GM21786 (cell line): ENCODE measurements around the gene PSMB8.

Experiments
- ATAC-seq: cut with Tn5 transposase; IDR thresholded peaks from one replicate; pipeline ENCODE4 v1.9.1; 2021; ENCODE audit not compliant: unreplicated experiment

Gene PSMB8

DNA sequence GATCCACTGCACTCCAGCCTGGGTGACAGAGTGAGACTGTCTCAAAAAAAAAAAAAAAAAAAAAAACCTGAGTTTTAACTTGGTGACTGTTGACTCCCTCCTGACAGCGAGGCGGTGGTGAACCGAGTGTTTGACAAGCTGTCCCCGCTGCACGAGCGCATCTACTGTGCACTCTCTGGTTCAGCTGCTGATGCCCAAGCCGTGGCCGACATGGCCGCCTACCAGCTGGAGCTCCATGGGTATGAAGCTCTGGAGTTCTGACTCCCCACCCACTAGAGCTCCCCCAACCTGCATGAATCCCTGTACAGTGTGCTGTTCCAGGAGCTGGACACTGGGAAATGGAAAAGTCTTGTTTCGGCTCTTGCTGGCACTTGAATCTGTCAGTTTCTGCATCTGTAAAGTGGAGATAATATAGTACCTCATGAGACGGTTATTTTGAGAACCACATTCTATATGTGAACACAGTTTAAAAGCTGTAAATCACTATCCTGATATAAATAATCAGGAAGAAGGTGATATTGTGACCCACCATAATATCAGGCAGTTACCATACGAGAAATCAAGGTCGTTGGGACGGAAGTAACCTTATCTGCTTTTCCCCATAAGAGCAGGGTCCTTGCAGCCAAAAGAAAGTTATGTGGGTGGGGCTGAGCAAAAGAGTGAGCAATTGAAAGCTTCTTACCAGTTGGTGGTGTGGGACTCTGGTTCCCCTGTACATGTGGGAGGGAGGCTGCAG is 13.5 kb upstream of the PSMB8 start:
- ATAC-seq: no peak

DNA sequence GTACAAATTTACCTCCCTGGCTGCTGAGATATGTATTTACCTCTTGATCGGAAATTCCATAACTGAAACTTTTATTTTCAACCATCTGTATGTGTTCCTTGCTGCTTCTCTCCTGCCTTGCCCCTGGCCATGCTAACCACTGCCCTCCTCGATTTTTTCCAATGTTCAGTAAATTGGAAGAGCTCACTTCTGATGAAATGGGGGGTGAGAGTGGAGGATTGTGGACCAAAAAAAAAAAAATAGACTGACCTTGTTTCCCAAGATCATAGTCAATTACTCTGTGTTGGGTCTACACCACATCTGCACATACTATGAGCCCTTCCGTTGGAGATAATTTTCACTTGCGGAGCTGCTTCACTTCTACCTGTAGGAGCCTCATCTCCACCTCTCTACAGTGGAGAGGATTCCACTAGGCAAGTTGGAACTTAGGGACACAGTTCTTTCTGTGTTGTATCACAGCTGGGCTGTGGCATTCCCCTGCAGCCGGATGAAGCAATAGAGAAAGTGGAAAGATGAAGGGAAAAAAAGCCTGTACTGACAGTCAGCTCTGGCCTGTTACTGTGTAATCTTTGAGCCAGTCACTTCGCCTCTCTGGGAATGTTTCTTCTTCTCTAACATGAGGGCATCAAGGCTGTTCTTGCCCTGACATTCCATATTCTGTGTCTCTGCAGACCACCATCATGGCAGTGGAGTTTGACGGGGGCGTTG is 11.8 kb upstream of the PSMB8 start:
- no peak for ATAC-seq

DNA sequence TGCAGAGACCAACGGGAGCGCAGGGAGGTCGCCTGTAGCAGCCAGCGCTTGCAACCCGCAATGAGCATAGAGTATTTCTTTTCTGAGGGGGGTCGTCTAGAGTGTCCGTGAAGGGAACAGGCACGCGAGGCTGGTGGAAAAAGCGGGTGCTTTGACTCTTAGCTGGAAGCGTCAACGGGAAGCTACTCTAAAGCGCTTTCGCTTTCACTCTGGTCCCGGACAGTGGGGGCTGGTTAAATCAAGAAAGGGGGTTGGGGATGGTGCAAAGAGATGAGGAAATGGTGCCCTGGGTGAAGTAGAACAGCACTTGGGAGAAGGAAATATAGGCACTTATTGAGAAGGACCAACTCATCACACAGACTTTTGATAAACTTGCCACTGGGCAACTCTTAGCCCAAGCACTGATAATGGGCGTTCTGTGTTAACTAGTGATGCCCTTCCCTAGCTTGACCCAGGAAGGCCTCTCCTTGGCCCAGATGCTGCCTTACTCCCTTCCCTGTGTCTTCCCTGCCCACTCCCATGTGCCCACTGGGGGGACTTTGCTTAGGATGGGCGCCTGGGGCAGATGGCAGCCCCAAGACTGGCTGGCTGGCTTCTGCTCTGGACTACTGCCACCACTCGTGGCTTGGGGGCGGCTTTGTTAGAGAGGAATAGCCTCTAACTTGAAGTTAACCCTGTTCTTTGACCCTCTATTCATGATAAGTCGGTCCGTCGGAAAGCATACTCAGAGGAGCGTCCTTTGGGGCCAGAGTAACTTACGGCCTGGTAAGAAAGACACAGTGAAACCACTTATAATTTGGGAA is 10.7 kb upstream of the PSMB8 start:
- peak; percentile 1 for ATAC-seq

DNA sequence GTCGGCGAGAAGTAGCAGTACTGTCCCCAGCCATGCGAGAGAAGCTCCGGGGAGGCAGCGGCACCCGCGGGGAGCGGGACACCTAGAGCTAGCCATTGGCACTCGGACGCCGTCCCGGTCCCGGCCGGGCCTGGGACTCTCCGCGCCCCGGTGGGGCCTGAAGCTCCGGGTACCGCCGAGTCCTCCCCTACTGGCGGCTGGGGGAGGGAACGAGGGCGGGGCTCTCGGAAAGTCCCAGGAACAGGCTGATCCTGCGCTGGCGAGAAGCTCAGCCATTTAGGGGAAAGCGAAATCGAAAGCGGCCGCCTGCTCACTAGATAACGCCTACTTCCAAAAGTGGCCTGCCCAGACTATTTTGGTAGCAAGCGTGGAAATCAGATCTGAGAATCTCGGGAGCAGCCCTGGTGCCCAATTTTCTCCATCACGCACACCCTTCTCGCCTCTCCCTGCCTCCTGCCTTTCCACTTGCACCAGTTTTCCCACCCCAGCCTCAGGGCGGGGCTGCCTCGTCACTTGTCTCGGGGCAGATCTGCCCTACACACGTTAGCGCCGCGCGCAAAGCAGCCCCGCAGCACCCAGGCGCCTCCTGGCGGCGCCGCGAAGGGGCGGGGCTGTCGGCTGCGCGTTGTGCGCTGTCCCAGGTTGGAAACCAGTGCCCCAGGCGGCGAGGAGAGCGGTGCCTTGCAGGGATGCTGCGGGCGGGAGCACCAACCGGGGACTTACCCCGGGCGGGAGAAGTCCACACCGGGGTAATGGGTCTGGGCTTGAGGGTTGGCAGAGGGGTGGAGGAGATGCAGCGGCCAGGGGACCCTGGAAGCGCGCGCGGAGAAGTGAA is 9.9 kb upstream of the PSMB8 start, which contains the start of the genes PSMB9 and TAP1:
Gene PSMB9 (plus strand): TSS at position 652 of the 835 bp plus-strand sequence. CDS start 38 bp downstream, at position 690.
Gene TAP1 (minus strand): TSS at position 164 of the 835 bp plus-strand sequence. CDS start 68 bp downstream, at position 96.
- ATAC-seq: peak; percentile 76

DNA sequence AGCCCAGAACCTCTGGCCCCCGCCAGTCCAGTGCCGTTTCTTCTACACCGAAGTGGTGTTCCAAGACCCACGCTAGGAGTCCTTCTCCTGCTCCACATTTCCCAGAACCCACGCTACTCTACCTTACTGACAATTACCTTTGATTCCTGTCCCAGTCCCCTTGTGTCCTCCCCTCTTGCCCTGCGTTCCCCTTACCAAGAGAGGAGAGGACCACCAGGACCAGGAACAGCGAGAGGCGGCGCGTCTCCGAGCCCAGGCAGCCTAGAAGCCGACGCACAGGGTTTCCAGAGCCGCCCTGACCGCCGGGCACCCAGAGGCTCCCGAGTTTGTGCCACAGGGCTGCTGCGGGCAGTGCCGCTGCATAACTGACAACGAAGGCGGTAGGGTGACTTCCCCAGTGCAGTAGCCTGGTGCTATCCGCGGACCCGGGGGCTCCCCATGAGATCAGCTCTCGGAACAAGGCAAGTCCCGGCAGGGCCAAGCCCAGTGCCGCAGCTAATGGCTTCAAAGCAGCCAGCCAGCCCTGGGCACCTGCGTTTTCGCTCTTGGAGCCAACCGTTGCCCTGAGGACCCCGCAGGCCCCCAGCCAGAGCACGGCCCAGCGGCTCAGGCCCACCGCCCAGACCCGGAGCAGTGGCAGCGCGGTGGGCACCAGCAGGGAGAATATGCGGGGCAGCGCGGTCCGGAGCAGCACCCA is 9.1 kb upstream of the PSMB8 start:
- ATAC-seq: peak; percentile 28

DNA sequence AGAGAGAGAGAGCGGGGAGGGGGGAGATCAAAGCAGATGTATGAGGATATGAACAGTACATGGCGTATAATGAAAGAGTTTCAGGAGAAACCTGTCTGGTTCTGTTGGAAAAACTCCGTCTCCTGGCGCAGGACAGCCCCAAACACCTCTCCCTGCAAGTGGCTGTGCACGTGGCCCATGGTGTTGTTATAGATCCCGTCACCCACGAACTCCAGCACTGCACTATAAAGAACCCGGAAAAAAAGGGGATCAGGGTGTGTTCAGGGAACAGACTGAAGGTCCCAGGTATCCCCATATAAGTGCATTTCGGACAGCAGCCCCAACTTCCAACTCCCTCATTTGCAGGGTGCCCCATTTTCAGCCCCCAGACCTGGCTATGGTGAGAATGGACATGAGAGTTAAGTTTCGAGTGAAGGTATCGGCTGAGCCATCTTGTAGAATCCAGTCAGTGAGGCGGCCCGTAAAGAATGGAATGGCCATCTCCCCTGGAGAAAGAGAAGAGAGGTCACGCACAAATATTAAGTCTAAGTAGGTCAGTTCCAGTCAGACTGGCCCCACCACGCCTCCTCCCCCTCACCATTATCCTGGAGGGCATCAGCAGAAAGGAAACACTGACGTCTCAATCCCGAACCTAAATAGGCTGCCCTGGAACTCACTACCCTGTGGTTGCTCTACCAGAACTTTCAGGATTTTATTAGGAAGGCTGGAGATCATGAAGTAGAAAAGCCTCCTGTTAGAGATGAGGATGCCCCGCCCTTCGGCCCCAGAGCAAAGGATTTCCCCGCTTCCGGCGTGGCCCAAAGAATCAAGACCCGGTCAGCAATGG is 8.4 kb upstream of the PSMB8 start:
- no peak for ATAC-seq

DNA sequence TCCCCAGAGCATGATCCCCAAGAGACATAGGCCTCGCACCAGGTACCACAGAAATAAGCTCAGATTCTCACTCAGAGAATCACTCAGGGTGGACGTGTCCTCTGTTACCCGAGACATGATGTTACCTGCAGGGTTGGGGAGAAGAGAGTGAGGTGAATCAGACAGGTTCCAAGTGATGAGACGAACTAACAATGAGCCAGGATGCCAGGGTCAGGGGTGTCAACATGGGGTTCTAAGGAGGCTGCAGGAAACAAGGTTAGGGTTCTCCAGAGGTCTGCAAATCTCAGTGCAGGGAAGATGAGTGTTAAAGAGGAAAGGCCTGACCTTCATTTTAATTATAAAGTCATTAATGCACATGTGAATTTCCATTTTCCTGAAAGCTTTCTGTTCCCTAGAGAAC is 7.2 kb upstream of the PSMB8 start:
- no peak for ATAC-seq

DNA sequence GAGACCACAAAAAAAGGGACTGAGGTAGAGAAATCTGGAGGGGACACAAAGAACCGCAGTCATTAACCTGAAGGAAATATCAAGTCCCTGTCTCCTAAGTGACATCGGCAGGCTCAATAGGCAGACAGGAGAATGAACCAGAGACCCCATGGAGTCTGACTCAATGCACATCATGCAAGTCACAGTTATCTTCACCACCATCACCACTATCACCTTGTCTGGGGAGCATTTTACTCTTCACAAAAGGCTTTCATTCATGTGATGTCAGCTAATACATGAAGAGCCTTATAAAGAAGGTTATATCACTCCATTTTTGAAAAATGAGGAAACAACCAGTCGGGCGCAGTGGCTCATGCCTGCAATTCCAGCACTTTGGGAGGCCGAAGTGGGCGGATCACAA is 5.3 kb upstream of the PSMB8 start:
- no peak for ATAC-seq

DNA sequence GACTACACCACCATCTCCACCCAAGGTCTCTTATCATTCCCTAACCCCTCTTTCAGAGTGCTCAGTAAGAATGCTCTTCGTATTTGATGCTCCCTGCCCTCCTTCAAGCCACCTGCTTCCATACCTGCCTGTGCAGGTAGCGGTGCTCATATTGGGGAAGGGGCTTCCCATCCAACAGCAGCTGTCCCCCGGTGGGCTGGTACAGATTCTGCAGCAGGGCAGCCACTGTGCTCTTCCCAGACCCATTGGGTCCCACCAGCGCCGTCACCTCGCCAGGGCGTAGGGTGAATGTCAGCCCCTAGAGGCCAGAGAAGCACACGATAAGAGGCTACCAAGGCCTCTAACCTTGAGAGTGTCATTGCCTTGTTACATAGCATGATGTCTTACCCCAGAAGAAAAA is 3.9 kb upstream of the PSMB8 start:
- ATAC-seq: no peak

DNA sequence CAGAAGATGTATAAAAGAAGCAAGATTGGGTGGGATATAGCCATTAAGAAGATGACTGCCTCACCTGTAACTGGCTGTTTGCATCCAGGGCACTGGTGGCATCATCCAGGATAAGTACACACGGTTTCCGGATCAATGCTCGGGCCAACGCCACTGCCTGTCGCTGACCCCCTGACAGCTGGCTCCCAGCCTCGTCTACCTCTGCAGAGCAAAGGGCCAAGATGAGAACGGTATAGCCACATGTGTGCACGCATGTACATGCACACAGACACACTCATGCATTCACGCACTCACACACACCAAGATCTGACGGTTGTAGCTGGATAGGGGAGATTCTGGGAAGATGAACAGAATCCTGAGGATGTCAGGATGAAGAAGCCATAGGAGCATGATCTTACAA is 3.2 kb upstream of the PSMB8 start:
- no peak for ATAC-seq

DNA sequence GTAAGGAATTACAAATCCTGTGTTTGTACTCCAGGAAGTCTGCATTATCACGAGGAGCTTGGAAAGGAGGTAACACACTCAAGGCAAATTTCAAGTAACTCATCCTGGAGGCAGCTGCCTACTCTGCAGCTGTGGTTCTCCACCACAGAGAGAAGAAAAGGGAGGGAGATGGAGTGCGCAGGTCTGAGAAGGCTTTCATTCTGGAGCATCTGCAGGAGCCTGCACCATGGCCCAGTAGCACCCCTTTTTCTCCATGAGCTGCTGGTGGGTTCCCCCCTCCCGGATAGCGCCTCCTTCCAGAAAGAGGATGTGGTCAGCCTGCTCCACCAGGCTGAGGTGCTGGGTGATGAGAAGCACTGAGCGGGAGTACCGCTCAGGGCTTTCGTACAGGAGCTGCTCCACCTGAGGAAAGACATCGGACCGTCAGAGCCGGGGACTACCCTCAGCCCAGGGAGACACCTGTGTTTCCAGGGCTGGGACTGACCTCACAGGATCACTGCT is 1.6 kb upstream of the PSMB8 start:
- ATAC-seq: no peak

DNA sequence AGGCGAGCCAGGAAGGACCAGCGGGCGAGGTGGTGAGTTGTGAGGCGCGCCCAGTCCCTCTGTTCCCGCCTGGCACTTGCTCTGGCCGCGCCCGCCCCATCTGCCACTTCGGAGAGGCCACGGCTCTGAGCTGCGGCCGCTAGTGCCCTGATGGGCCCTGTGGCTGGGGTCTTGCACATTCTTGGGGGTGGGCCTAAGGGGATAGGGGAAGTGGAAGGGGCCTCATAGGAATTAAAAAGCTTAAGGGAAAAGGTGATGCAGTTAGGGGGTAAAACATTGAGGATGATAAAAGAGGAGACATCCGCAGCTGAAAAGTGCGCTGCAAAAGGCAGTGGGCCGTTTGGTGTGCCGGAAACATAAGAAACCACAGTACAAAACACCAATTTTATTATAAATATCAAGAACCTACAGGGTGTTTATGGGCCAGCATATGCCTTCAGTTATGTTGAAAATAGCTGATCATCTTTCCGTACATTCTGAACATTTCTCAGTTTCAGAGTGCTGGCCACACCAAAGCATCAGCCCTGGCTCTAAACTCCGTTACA is 1.1 kb upstream of the PSMB8 start:
- no peak for ATAC-seq

DNA sequence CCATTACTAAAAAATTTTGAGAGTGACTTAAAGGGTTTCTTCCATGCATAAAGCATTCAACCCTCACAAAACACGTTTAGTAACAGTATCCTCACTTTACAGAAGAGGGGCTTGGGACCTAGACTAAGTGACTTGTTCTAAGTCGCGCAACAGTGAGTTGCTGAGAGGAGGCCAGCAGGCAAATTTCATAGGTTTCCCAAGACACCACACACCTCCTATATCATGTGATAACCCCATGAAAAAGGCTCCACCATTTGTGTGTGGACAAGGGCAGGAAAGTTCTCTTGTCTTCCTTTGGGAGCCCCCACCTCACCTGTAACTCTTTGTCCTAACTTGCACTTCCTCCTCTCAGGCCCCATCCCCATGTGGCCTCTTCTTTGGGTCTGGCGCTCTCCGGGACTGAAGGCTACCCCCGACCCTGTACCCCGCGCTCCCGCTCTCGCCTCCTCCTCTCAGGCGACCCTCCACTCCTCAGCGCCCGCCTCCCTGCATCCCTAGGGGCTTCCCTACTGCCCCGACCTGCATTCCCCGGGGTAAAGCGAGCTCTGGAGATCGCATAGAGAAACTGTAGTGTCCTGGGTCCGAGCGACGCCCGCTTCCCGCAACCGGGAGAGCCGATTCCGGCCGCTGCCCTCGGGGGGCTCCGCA is 392 bp downstream of the PSMB8 start:
- no peak for ATAC-seq

DNA sequence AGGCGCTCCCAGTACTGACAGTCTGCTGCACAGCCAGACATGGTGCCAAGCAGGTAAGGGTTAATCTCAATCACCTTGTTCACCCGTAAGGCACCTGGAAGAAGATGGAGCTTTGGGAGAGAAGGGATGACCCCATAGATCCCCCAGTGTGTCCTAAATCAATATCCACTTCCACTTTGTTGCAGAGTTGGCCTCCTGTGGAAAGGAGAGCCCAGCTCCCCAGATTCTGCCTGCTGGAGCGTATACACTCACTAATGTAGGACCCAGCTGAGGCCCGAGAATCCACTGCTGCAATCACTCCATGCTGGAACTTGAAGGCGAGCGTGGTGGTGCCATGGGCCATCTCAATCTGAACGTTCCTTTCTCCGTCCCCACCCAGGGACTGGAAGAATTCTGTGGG is 1.2 kb downstream of the PSMB8 start:
- ATAC-seq: no peak

DNA sequence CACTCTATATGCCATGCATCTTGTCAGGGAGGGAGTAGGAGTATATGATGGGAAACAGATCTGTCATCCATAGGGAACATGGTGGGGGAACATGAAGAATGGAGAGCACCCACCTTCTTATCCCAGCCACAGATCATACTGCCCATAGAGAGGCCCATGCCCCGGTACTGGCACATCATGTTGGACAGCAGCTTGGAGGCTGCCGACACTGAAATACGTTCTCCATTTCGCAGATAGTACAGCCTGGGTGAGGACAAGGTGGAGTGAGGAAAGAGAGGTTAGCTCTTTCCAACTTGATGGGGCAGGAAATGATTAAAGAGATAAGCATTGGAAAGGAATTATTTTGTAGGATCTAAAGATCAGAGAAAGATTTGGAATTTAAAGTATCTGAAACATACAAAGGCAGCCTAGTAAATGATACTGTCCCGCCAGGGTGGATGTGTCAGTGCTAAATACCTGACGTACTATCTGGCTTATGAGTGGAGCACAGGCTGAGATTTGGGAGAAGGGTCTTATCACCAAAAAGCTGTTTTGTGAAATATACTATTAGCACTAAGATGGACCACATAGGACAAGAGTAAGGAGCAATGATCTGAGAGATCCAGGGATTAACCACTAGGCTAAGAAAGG is 1.7 kb downstream of the PSMB8 start:
- ATAC-seq: no peak

DNA sequence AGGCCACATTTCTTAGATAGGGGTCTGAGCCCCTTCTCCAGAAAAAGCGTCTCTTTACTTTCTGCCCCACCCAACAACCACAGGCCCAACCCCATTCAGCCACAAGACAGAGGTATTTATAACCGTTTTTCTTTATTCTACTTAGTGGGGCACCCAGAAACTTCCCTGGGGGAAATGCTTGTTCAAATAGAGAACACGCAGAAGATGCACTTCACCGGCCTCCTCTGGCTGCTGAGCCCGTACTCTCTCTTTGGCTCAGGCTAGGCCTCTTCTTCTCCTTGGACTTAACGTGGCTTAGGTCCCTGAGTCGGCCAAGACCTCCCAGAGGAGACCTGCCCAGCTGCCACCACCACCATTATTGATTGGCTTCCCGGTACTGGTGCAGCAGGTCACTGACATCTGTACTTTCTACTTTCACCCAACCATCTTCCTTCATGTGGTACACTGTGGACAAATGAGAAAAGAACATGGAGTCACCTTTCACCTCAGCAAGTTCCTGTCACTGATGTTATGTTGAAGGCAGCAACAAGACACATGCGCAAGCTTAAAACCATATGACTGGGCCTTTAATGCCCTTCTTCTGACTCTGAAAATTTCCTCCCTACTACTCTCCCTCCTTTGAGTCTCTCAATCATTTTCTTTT is 3.1 kb downstream of the PSMB8 start:
- ATAC-seq: no peak

DNA sequence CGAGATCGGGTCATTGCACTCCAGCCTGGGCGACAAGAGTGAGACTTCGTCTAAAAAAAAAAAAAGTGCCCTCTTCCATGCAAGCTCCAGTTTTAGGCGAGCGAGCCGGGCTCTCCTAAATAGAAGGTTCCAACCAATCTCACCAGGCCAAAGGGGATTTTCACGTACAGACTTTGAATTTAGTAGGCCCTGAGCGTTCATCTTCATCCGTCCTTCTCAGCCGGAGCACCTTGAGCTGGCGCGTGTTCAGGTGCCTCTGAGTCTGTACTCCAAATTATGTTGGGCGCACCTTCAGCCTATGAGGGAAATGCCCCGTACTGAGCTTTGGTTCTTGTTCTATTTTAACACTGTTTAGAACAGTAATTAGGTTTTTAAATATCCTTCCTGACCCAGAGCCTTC is 4.5 kb downstream of the PSMB8 start:
- no peak for ATAC-seq
